Breast epithelium (tissue), 4 donors: ENCODE results near the gene LCLAT1. TPM values are rescaled to one million over a fixed set of nuclear protein-coding genes. Genes with fewer than 3 reads are reported as not detected.

ENCODE experiments used
- DNase-seq, 2 donors: peaks; one replicate each; pipeline ENCODE4 v3.0.0-alpha.2; 2019; ENCODE audit warnings: low spot score in 2 of 2
- H3K27ac ChIP-seq, 2 donors: fragments of 200-600 bp; sonication (generic) in 1 of 2; one replicate each; pipeline ENCODE4 v1.5.1; 2016 to 2019; ENCODE audit warnings: mild to moderate bottlenecking in 1 of 2
- H3K27me3 ChIP-seq, 2 donors: fragments of 200-600 bp; sonication (generic) in 1 of 2; one replicate each; pipeline versions ENCODE4 v1.5.1 to v1.6.0; 2017 to 2019; ENCODE audit warnings: control low read depth in 1 of 2, mild to moderate bottlenecking in 1 of 2
- H3K36me3 ChIP-seq: fragments of 200-600 bp; one replicate; pipeline ENCODE4 v1.5.1; 2019
- H3K4me1 ChIP-seq, 2 donors: fragments of 200-600 bp; sonication (generic); one replicate each; pipeline ENCODE4 v1.5.1; 2016 to 2019; ENCODE audit warnings: control low read depth in 1 of 2
- H3K4me3 ChIP-seq, 3 donors: fragments of 200-600 bp; sonication (generic); 1 replicate in 2 of 3; 2 replicates in 1 of 3; pipeline ENCODE4 v1.5.1; 2016 to 2019; ENCODE audit warnings: mild to moderate bottlenecking in 3 of 3, moderate library complexity in 2 of 3
- H3K9me3 ChIP-seq, 2 donors: fragments of 200-600 bp; sonication (generic) in 1 of 2; one replicate each; pipeline ENCODE4 v1.5.1; 2016 to 2019; ENCODE audit warnings: control low read depth in 1 of 2
- CTCF ChIP-seq, 3 donors: fragments of 450-650 bp; IDR thresholded peaks; one replicate each; pipeline ENCODE4 v1.5.1; 2016 to 2017; ENCODE audit warnings: antibody characterized with exemption in 3 of 3, mild to moderate bottlenecking in 3 of 3, moderate library complexity in 3 of 3
- POLR2A ChIP-seq: fragments of 450-650 bp; IDR thresholded peaks from one replicate; pipeline ENCODE4 v1.6.1; 2016; ENCODE audit warnings: antibody characterized with exemption, mild to moderate bottlenecking, moderate library complexity
- POLR2AphosphoS5 ChIP-seq, 3 donors: sonication (generic); formaldehyde crosslinking; IDR thresholded peaks; one replicate each; pipeline ENCODE4 v1.6.1; 2017; ENCODE audit warnings: antibody characterized with exemption in 3 of 3
- intact Hi-C: fragments of 100-400 bp; cut with DNase I; formaldehyde crosslinking; loops from one replicate; pipeline ENCODE4 v1.15.1; 2023; ENCODE audit warnings: low total_unique reads
- total RNA-seq, 3 donors: library from RNA; depleted of rRNA; stranded (reverse); fragments of >200 nt; gene quantifications; one replicate each; pipeline ENCODE4 v1.1.0, GENCODE V29; 2016

LCLAT1 gene
- total RNA-seq, 3 donors from 2014 or later: 8.0 to 20.6 (median 19.7) TPM

DNA sequence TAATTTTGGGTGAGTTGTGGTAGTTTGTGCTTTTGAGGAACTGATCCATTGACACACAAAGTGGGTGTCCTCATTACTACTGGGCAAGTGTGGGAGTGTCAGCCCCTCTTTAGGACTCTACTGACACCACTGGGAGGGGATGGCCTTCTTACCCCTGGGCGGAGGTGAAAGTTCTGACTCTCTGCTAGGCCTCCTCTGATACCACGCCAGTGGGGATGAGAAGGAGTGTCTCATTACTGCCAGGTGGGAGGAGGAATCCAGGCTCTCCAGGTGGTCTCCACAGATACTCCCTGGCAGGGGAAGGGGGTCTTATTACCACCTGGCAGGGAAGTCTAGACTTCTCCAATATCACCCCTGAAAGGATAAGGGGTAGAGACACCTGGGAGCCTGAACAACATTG lies 9.1 kb downstream of the LCLAT1 start:
- no peak for DNase-seq
- no peak overlapping the region for H3K27ac ChIP-seq
- TF ChIP-seq POLR2A: no peak
- no peak for TF ChIP-seq POLR2AphosphoS5 (IDR thresholded peaks at IDR 0.05)
- TF ChIP-seq CTCF (IDR thresholded peaks at IDR 0.05): no peak
- H3K4me1 ChIP-seq: no peaks in the 10 kb centered on the region
- no peaks in the 10 kb centered on the region for H3K9me3 ChIP-seq
- no peaks in the 10 kb centered on the region for H3K27me3 ChIP-seq
- H3K4me3 ChIP-seq: no peak overlapping the region
- H3K36me3 ChIP-seq: no peaks in the 10 kb centered on the region
- intact Hi-C loops: no loop called here

- no peak for DNase-seq
- Histone ChIP-seq H3K27me3 (no peaks in the 10 kb centered on the region), H3K4me1 (no peaks in the 10 kb centered on the region), H3K27ac (no peak overlapping the region), H3K4me3 (no peak overlapping the region), H3K9me3 (no peaks in the 10 kb centered on the region), H3K36me3 (no peaks in the 10 kb centered on the region)
- intact Hi-C loops: no loop called here
- TF ChIP-seq CTCF (IDR thresholded peaks at IDR 0.05) (no peak), POLR2AphosphoS5 (IDR thresholded peaks at IDR 0.05) (no peak), POLR2A (no peak)
These were observed 9.5 kb downstream of the LCLAT1 start for GRCh38 chr2:30456579-30456978.

- DNase-seq: no peak
- H3K4me3 ChIP-seq: no peak overlapping the region
- intact Hi-C loops: no loop called here
These were observed 10.2 kb downstream of the LCLAT1 start for GRCh38 chr2:30457296-30457695.

GRCh38 chr2:30459140-30459539 lies 12.1 kb downstream of the LCLAT1 start:
- Histone ChIP-seq H3K27me3 (no peaks in the 10 kb centered on the region), H3K4me1 (no peaks in the 10 kb centered on the region), H3K27ac (no peak overlapping the region), H3K9me3 (no peaks in the 10 kb centered on the region), H3K36me3 (no peaks in the 10 kb centered on the region), H3K4me3 (no peak overlapping the region)
- intact Hi-C loops: no loop called here
- no peak for DNase-seq
- TF ChIP-seq POLR2AphosphoS5 (IDR thresholded peaks at IDR 0.05) (no peak), CTCF (IDR thresholded peaks at IDR 0.05) (no peak), POLR2A (no peak)

More at GRCh38 chr2:30457296-30457695, 10.2 kb downstream of the LCLAT1 start:
- Histone ChIP-seq H3K4me1 (no peaks in the 10 kb centered on the region), H3K27ac (no peak overlapping the region), H3K9me3 (no peaks in the 10 kb centered on the region), H3K27me3 (no peaks in the 10 kb centered on the region), H3K36me3 (no peaks in the 10 kb centered on the region)
- TF ChIP-seq POLR2A (no peak), POLR2AphosphoS5 (IDR thresholded peaks at IDR 0.05) (no peak), CTCF (IDR thresholded peaks at IDR 0.05) (no peak)

DNA sequence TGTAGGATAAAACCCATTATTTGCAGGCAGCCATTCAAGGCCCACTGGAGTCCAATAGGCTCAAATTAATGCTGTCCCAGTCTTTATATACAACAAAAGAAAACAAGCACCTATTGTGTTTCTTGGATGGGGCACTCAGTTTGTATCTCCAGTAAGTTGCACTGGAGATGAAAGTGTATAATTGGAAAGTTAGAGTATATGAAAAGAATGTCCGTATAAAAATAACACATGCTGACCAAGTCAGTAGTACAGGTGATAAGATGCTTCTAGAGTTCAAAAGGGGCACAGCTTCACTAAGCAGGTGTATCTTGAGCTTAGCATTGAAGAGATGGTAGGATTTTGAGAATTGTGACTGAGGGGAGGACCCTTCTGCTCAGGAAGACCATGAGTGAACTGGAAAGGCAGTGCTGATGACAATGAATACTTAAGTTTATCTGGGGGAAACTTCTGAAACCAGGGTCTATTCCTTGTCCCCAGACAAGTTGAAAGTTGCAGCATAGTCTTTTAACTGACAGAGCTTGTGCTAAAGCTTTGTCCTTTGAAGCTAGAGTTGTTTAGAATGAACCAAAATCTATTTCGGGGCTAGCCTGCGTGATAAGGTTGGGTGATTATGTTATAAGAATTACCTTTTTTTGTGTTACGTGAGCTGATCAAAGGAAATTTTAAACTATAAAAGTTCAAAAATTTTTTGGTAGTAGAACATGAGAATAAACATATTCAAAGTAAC lies 15.2 kb downstream of the LCLAT1 start:
- Histone ChIP-seq H3K27me3 (no peaks in the 10 kb centered on the region), H3K9me3 (no peaks in the 10 kb centered on the region), H3K4me1 (no peaks in the 10 kb centered on the region), H3K36me3 (no peaks in the 10 kb centered on the region), H3K27ac (no peak overlapping the region), H3K4me3 (no peak overlapping the region)
- intact Hi-C loops: no loop called here
- no peak for TF ChIP-seq POLR2A
- no peak for TF ChIP-seq POLR2AphosphoS5 (IDR thresholded peaks at IDR 0.05)
- no peak for TF ChIP-seq CTCF (IDR thresholded peaks at IDR 0.05)
- DNase-seq: no peak
